ENCODE data around the gene MOV10. TPM values are rescaled to one million over a fixed set of nuclear protein-coding genes. Genes with fewer than 3 reads are reported as not detected.

Gene MOV10
- total and polyA plus RNA-seq, 2 donors (not counting 3 experiments of a cell fraction or from before 2014, with no cell fraction given) = 97.1 to 113 TPM

DNA sequence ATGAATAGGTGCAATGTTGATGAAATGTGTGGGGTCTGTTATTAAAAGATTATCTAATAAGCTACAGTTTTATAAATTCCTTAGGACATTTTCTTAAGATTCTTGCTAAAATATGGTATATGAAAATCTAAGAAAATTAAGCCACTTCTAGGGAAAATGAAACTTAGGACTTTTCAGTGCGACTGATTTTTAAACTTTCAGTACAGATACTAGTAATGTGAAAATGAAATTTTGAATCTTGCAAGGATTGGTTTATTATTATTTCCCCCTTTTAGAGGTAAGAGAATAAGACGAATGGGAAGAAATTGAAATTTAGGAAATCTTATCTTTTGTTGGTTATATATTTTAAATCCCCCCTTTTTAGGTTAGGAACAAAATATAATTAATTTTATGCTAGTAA lies 38.4 kb upstream of the MOV10 start:
- POLR2A ChIA-PET = interaction anchor here (0.9 kb wide), 1 partner anchor 12 kb away, joined by 5 read pairs; no protein-coding TSS in a partner anchor

More for the DNA sequence above, 38.4 kb upstream of the MOV10 start:
- DNase-seq (ENCODE audit: low read depth, low spot score) = no peak
- peaks cover 24% of the 10 kb centered on the region for H3K4me1 ChIP-seq (ENCODE audit: control insufficient read depth, extremely low read depth, insufficient read depth, low read length)
- peak overlapping the region; percentile 57 for H3K9ac ChIP-seq (replicated peaks; ENCODE audit: extremely low read depth, insufficient read depth, low read length)
- no peaks in the 10 kb centered on the region for H3K9me3 ChIP-seq (replicated peaks; ENCODE audit: control insufficient read depth, insufficient read depth, low read length)
- TF ChIP-seq, protein P1, sequence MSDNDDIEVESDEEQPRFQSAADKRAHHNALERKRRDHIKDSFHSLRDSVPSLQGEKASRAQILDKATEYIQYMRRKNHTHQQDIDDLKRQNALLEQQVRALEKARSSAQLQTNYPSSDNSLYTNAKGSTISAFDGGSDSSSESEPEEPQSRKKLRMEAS (IDR thresholded peaks at IDR 0.05; ENCODE audit: insufficient read depth, insufficient read length) = no peak
- TF ChIP-seq FOS (IDR thresholded peaks at IDR 0.05; ENCODE audit: borderline replicate concordance, insufficient read depth, low read length) (no peak), JUN (IDR thresholded peaks at IDR 0.05; ENCODE audit: borderline replicate concordance, insufficient read depth, insufficient read length, low read depth) (no peak), POLR2A (IDR thresholded peaks at IDR 0.05; ENCODE audit: low read depth, low read length) (no peak), GATA2 (IDR thresholded peaks at IDR 0.05; ENCODE audit: insufficient read depth, insufficient read length, low read depth, low read length) (no peak), EZH2 (IDR thresholded peaks at IDR 0.05; ENCODE audit: borderline replicate concordance, low read depth, low read length, severe bottlenecking) (no peak), POLR2AphosphoS5 (IDR thresholded peaks at IDR 0.05; ENCODE audit: insufficient read depth, low read depth, low read length) (no peak), MYC (IDR thresholded peaks at IDR 0.05; ENCODE audit: low read depth, low read length) (no peak)
- TF ChIP-seq, protein P2, sequence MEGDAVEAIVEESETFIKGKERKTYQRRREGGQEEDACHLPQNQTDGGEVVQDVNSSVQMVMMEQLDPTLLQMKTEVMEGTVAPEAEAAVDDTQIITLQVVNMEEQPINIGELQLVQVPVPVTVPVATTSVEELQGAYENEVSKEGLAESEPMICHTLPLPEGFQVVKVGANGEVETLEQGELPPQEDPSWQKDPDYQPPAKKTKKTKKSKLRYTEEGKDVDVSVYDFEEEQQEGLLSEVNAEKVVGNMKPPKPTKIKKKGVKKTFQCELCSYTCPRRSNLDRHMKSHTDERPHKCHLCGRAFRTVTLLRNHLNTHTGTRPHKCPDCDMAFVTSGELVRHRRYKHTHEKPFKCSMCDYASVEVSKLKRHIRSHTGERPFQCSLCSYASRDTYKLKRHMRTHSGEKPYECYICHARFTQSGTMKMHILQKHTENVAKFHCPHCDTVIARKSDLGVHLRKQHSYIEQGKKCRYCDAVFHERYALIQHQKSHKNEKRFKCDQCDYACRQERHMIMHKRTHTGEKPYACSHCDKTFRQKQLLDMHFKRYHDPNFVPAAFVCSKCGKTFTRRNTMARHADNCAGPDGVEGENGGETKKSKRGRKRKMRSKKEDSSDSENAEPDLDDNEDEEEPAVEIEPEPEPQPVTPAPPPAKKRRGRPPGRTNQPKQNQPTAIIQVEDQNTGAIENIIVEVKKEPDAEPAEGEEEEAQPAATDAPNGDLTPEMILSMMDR (IDR thresholded peaks at IDR 0.05; ENCODE audit: extremely low read depth in 1 of 2, insufficient read depth in 1 of 2, low read depth in 1 of 2, low read length in 2 of 2) = no peak
- intact Hi-C loops (cut with micrococcal nuclease) (loop anchor here (2.0 to 5.0 kb wide), 2 partner anchors 39 to 71 kb away; partner anchors contain the start of genes MOV10 and RHOC), dilution Hi-C loops (cut with MboI; ENCODE audit: extremely low pct_ligation_motif_present, low sequenced_read_pairs) (no loop called here)
- H3K79me2 ChIP-seq (ENCODE audit: control insufficient read depth, insufficient read depth, low read length) = peaks cover 87% of the 10 kb centered on the region
- H3K9me1 ChIP-seq (replicated peaks; ENCODE audit: control insufficient read depth, extremely low read depth, insufficient read depth, low read length) = no peaks in the 10 kb centered on the region
- no peaks in the 10 kb centered on the region for H3K36me3 ChIP-seq (ENCODE audit: control insufficient read depth in 2 of 2, extremely low read depth in 1 of 2, insufficient read depth in 2 of 2, low read length in 2 of 2)
- no peak overlapping the region for H3K4me3 ChIP-seq (replicated peaks in 1 of 3; ENCODE audit: insufficient read depth in 1 of 3, low read depth in 1 of 3, low read length in 3 of 3)
- CTCF ChIA-PET = interaction anchor here (0.7 to 2.5 kb wide), 7 partner anchors 9 to 134 kb away, joined by 3 to 14 read pairs (median 3); no protein-coding TSS in a partner anchor
- H4K20me1 ChIP-seq (replicated peaks; ENCODE audit: control insufficient read depth, extremely low read depth, insufficient read depth, low read length) = peaks cover 13% of the 10 kb centered on the region
- H3K27me3 ChIP-seq (ENCODE audit: control insufficient read depth in 2 of 2, insufficient read depth in 2 of 2, low read length in 2 of 2) = no peaks in the 10 kb centered on the region
- no peak overlapping the region for H2AFZ ChIP-seq (ENCODE audit: low read depth, low read length)
- H3K27ac ChIP-seq (ENCODE audit: insufficient read depth, low read depth, low read length) = peak overlapping the region; percentile 66
- H3K4me2 ChIP-seq (ENCODE audit: insufficient read depth, low read length) = peak overlapping the region; percentile 82
- BruUV-seq (replicated peaks) = no TSS peak
- FAIRE-seq = no peak
